GM21526 (cell line): ENCODE measurements around the gene WFDC10B.
"Not testable (repeated sequence)": the region's sequence is repeated elsewhere in the genome, so short reads cannot be mapped to it uniquely, and the experiment has no call there.

Source experiments
- ATAC-seq: cut with Tn5 transposase; IDR thresholded peaks from one replicate; pipeline ENCODE4 v1.9.1; 2021; ENCODE audit warnings: moderate library complexity; ENCODE audit not compliant: unreplicated experiment, low FRiP score

The WFDC10B gene

GRCh38 chr20:45704969-45705637, at the start of gene WFDC10B:
Gene WFDC10B, minus strand, starts transcription at chr20:45705019. Its CDS starts 19,027 bp downstream, at chr20:45685992.
- no peak for ATAC-seq

- no peak for ATAC-seq
Observed at GRCh38 chr20:45752746-45753145, 47.9 kb upstream of the WFDC10B start.

- ATAC-seq, result no peak
Observed at GRCh38 chr20:45751721-45752120, 46.9 kb upstream of the WFDC10B start.

- no peak for ATAC-seq
Observed at GRCh38 chr20:45745015-45745414, 40.2 kb upstream of the WFDC10B start.

GRCh38 chr20:45742596-45742995, 37.8 kb upstream of the WFDC10B start:
- no peak for ATAC-seq

- ATAC-seq, result no peak
Observed at GRCh38 chr20:45735988-45736387, 31.2 kb upstream of the WFDC10B start.

- ATAC-seq, result no peak
Observed at GRCh38 chr20:45735552-45735951, 30.7 kb upstream of the WFDC10B start.

GRCh38 chr20:45732199-45732598, 27.4 kb upstream of the WFDC10B start:
- no peak for ATAC-seq

- no peak for ATAC-seq
Observed at GRCh38 chr20:45727044-45727443, 22.2 kb upstream of the WFDC10B start.

- no peak for ATAC-seq
Observed at GRCh38 chr20:45725134-45725533, 20.3 kb upstream of the WFDC10B start.

- ATAC-seq, result no peak
Observed at GRCh38 chr20:45722047-45722446, 17.2 kb upstream of the WFDC10B start, which contains the start of gene SPINT4. Gene SPINT4, plus strand, starts transcription at chr20:45722347. Its CDS starts 21 bp downstream, at chr20:45722368.

- ATAC-seq, result not testable (repeated sequence)
Observed at GRCh38 chr20:45716141-45716688, 11.4 kb upstream of the WFDC10B start.

GRCh38 chr20:45701873-45702272, 2.9 kb downstream of the WFDC10B start, which contains the start of gene WFDC13:
Gene WFDC13, plus strand, starts transcription at chr20:45702038. Its CDS starts 86 bp downstream, at chr20:45702124.
- no peak for ATAC-seq

GRCh38 chr20:45701104-45701503, 3.7 kb downstream of the WFDC10B start:
- no peak for ATAC-seq

GRCh38 chr20:45695496-45695895, 9.3 kb downstream of the WFDC10B start:
- ATAC-seq, result no peak

- not testable (repeated sequence) for ATAC-seq
Observed at GRCh38 chr20:45693346-45693745, 11.5 kb downstream of the WFDC10B start.

- ATAC-seq, result no peak
Observed at GRCh38 chr20:45685896-45686295, 18.9 kb downstream of the WFDC10B start.

- no peak for ATAC-seq
Observed at GRCh38 chr20:45679650-45680049, 25.2 kb downstream of the WFDC10B start.

- no peak for ATAC-seq
Observed at GRCh38 chr20:45672765-45673164, 32.1 kb downstream of the WFDC10B start.

- no peak for ATAC-seq
Observed at GRCh38 chr20:45670139-45670538, 34.7 kb downstream of the WFDC10B start, which contains the start of gene WFDC11. Gene WFDC11, minus strand, starts transcription at chr20:45670239. Its CDS starts 19,639 bp downstream, at chr20:45650600.

- ATAC-seq, result not testable (repeated sequence)
Observed at GRCh38 chr20:45657038-45657437, 47.8 kb downstream of the WFDC10B start.

GRCh38 chr20:45651726-45652125, 53.1 kb downstream of the WFDC10B start:
- not testable (repeated sequence) for ATAC-seq
